IMR-90 (cell line): Measurements from ENCODE around the gene PCBP1. TPM values are rescaled to one million over a fixed set of nuclear protein-coding genes. Genes with fewer than 3 reads are reported as not detected.
"Not testable (repeated sequence)": the region's sequence is repeated elsewhere in the genome, so short reads cannot be mapped to it uniquely, and the experiment has no call there.

Experiments
- ATAC-seq: fragments of 200-7000 bp; cut with Tn5 transposase; 2 replicates; pipeline ENCODE4 v1.9.1; 2020; ENCODE audit warnings: low read depth, mild to moderate bottlenecking, moderate library complexity
- BruUV-seq: library from RNA; stranded (reverse); fragments of 400-500 nt; replicated peaks from 2 replicates; lab custom pipeline; 2021; lab: Mats Ljungman, UMichigan
- CTCF ChIA-PET: fragments of 300-600 bp; formaldehyde crosslinking; extraction: SDS; loops from one replicate; lab custom pipeline; 2021; ENCODE audit warnings: antibody characterized with exemption; lab: Yijun Ruan, JAX
- POLR2A ChIA-PET: fragments of 300-600 bp; sonication (Branson Sonifier 250); formaldehyde crosslinking; loops from one replicate; lab custom pipeline; 2022; ENCODE audit warnings: antibody characterized with exemption; ENCODE audit not compliant: unreplicated experiment; lab: Charles Lee
- DNase-seq: peaks from one replicate; pipeline ENCODE4 v3.0.0; 2013
- H2AFZ ChIP-seq: replicated peaks from 2 replicates; pipeline ENCODE3; 2013; ENCODE audit warnings: low read length, mild to moderate bottlenecking; ENCODE audit not compliant: poor library complexity
- H2AK5ac ChIP-seq: 2 replicates; pipeline ENCODE4 v1.6.1; 2013; ENCODE audit warnings: low read depth, low read length, inconsistent platforms
- H2AK9ac ChIP-seq: replicated peaks from 2 replicates; pipeline ENCODE3; 2013; ENCODE audit warnings: mild to moderate bottlenecking, low read depth, low read length, moderate library complexity; ENCODE audit not compliant: poor library complexity
- H2BK120ac ChIP-seq: 2 replicates; pipeline ENCODE4 v1.6.1; 2013; ENCODE audit warnings: low read depth, low read length, inconsistent platforms
- H2BK15ac ChIP-seq: 3 replicates; pipeline ENCODE4 v1.6.1; 2013; ENCODE audit warnings: low read depth, low read length, inconsistent platforms
- H2BK20ac ChIP-seq: 2 replicates; pipeline ENCODE4 v1.6.1; 2013; ENCODE audit warnings: low read depth, mild to moderate bottlenecking, inconsistent platforms, low read length, moderate library complexity
- H2BK5ac ChIP-seq: 2 replicates; pipeline ENCODE4 v1.6.1; 2013; ENCODE audit warnings: mild to moderate bottlenecking, low read depth, low read length, inconsistent platforms; ENCODE audit not compliant: poor library complexity, severe bottlenecking
- H3K14ac ChIP-seq: replicated peaks from 2 replicates; pipeline ENCODE4 v1.6.1; 2013; ENCODE audit warnings: low read depth, low read length, inconsistent platforms
- H3K18ac ChIP-seq: 2 replicates; pipeline ENCODE4 v1.6.1; 2013; ENCODE audit warnings: low read depth, low read length, control low read depth
- H3K23ac ChIP-seq: 2 replicates; pipeline ENCODE4 v1.6.1; 2013; ENCODE audit warnings: low read depth, low read length, inconsistent platforms
- H3K27ac ChIP-seq: 2 replicates; pipeline ENCODE4 v1.5.1; 2013; ENCODE audit warnings: mild to moderate bottlenecking, control low read depth, low read length; ENCODE audit not compliant: insufficient read depth
- H3K27me3 ChIP-seq: 2 replicates; pipeline ENCODE4 v1.6.1; 2013; ENCODE audit warnings: low read length; ENCODE audit not compliant: control insufficient read depth, insufficient read depth
- H3K36me3 ChIP-seq: 2 replicates; pipeline ENCODE4 v1.6.1; 2013; ENCODE audit warnings: low read length, mixed read lengths; ENCODE audit not compliant: control insufficient read depth, insufficient read depth
- H3K4ac ChIP-seq: 2 replicates; pipeline ENCODE4 v1.6.1; 2013; ENCODE audit warnings: low read depth, low read length, inconsistent platforms
- H3K4me1 ChIP-seq: 2 replicates; pipeline ENCODE4 v1.6.1; 2013; ENCODE audit warnings: low read length, mixed read lengths; ENCODE audit not compliant: control insufficient read depth, insufficient read depth
- H3K4me2 ChIP-seq: 2 replicates; pipeline ENCODE4 v1.6.1; 2013; ENCODE audit warnings: low read depth, mild to moderate bottlenecking, control low read depth, low read length, moderate library complexity
- H3K4me3 ChIP-seq: 2 replicates; pipeline ENCODE4 v1.5.1; 2013; ENCODE audit warnings: low read depth, mild to moderate bottlenecking, control low read depth, low read length, moderate library complexity; ENCODE audit not compliant: insufficient read depth
- H3K56ac ChIP-seq: 2 replicates; pipeline ENCODE4 v1.6.1; 2013; ENCODE audit warnings: low read length, inconsistent platforms; ENCODE audit not compliant: insufficient read depth; ENCODE audit errors: extremely low read depth
- H3K79me1 ChIP-seq, 2 experiments: 2 replicates each; pipeline ENCODE4 v1.6.1; 2013; ENCODE audit warnings: low read length in 2 of 2, inconsistent platforms in 1 of 2, low read depth in 1 of 2
- H3K9ac ChIP-seq: 2 replicates; pipeline ENCODE4 v1.6.1; 2013; ENCODE audit warnings: low read depth, low read length, control low read depth
- H3K9me1 ChIP-seq: 2 replicates; pipeline ENCODE4 v1.6.1; 2013; ENCODE audit warnings: low read length, inconsistent platforms; ENCODE audit not compliant: insufficient read depth
- H3K9me3 ChIP-seq: 2 replicates; pipeline ENCODE4 v1.6.1; 2013; ENCODE audit warnings: low read length; ENCODE audit not compliant: control insufficient read depth, insufficient read depth
- H4K20me1 ChIP-seq: 2 replicates; pipeline ENCODE4 v1.6.1; 2013; ENCODE audit warnings: low read length, inconsistent platforms; ENCODE audit not compliant: insufficient read depth
- H4K5ac ChIP-seq: 2 replicates; pipeline ENCODE4 v1.6.1; 2013; ENCODE audit warnings: mild to moderate bottlenecking, low read depth, low read length, control low read depth
- H4K8ac ChIP-seq, 2 experiments: 2 replicates each; pipeline ENCODE4 v1.6.1; 2013; ENCODE audit warnings: low read depth in 2 of 2, low read length in 2 of 2, control low read depth in 1 of 2, inconsistent platforms in 1 of 2
- H4K91ac ChIP-seq: 2 replicates; pipeline ENCODE4 v1.6.1; 2013; ENCODE audit warnings: low read depth, low read length, inconsistent platforms; ENCODE audit not compliant: insufficient read depth
- WGBS, 2 experiments: methylation state at CpG; one replicate each; pipeline versions ENCODE4 v1.1.5 to v1.1.7; 2013; ENCODE audit warnings: missing lambda C conversion rate in 2 of 2; ENCODE audit not compliant: insufficient read length in 1 of 2; ENCODE audit errors: extremely low coverage in 2 of 2; 5-methylcytosine and 5-hydroxymethylcytosine counted together
- dilution Hi-C: fragments of 300-500 bp; cut with HindIII; formaldehyde crosslinking; loops from one replicate; pipeline ENCODE4 v1.14.3; 2018; ENCODE audit warnings: low sequenced_read_pairs; ENCODE audit not compliant: unreplicated experiment
- in situ Hi-C: fragments of 300-500 bp; cut with MboI; formaldehyde crosslinking; loops from 3 replicates; pipeline ENCODE4 v1.14.3; 2019; ENCODE audit warnings: low sequenced_read_pairs, inconsistent platforms, mixed read lengths
- intact Hi-C: fragments of 100-400 bp; cut with micrococcal nuclease; formaldehyde crosslinking; loops from 2 replicates; pipeline ENCODE4 v1.10.0; 2022
- polyA plus RNA-seq, 3 experiments: library from polyadenylated mRNA; depleted of rRNA; stranded (reverse); fragments of >200 nt; gene quantifications; 2 replicates each; pipeline ENCODE4 v1.2.3, GENCODE V29; 2012; ENCODE audit warnings: low replicate concordance in 1 of 3
- total RNA-seq: library from RNA; depleted of rRNA; stranded (reverse); fragments of >200 nt; gene quantifications from 2 replicates; pipeline ENCODE4 v1.2.3, GENCODE V29; 2012

The PCBP1 gene
- total and polyA plus RNA-seq, 2 of the 4 experiments (the other 2 are of a cell fraction): 33.7 to 166 TPM

GRCh38 chr2:70055259-70055658 is 32.0 kb upstream of the PCBP1 start:
- CTCF ChIA-PET: interaction anchor here (0.5 kb wide), 1 partner anchor 1805 kb away, joined by 3 read pairs; no protein-coding TSS in a partner anchor
- H3K36me3 ChIP-seq: peaks cover 11% of the 10 kb centered on the region
- H3K9me1 ChIP-seq, intact Hi-C loops, H3K27ac ChIP-seq, H3K9me3 ChIP-seq, H2BK120ac ChIP-seq, BruUV-seq, H2BK20ac ChIP-seq, H2AK5ac ChIP-seq, H3K79me1 ChIP-seq, H3K14ac ChIP-seq, H2BK15ac ChIP-seq, H3K18ac ChIP-seq, DNase-seq, H2AFZ ChIP-seq, H3K4me2 ChIP-seq, dilution Hi-C loops, H3K27me3 ChIP-seq, H4K8ac ChIP-seq, H3K4me3 ChIP-seq, H4K20me1 ChIP-seq, ATAC-seq, H4K91ac ChIP-seq, POLR2A ChIA-PET, H3K9ac ChIP-seq, H3K4ac ChIP-seq, H2BK5ac ChIP-seq, H4K5ac ChIP-seq, H2AK9ac ChIP-seq, H3K23ac ChIP-seq, H3K4me1 ChIP-seq, H3K56ac ChIP-seq: not testable (repeated sequence)
- in situ Hi-C loops: loop anchor here (25.0 kb wide), 1 partner anchor 318 kb away; the partner anchor contains the start of gene ANXA4
- no CpG with 5 or more reads among the region's 4 CpGs for WGBS, 2 experiments
